GM19328 (cell line): ENCODE data around the gene ATG5.

Source experiments
- ATAC-seq: cut with Tn5 transposase; IDR thresholded peaks from one replicate; pipeline ENCODE4 v1.9.1; 2021; ENCODE audit warnings: mild to moderate bottlenecking, moderate library complexity; ENCODE audit not compliant: unreplicated experiment

ATG5 gene

GRCh38 chr6:106134906-106135634 is 190.5 kb downstream of the ATG5 start:
- ATAC-seq: no peak
